A204.1 (cell line): ENCODE results near the gene TAF11L11.
"Not testable (repeated sequence)": the region's sequence is repeated elsewhere in the genome, so short reads cannot be mapped to it uniquely, and the experiment has no call there.

ENCODE experiments used
- FAIRE-seq: peaks from 2 replicates; lab custom pipeline; 2012; peaks lifted over from hg19 to GRCh38; lab: Jason Lieb, UNC

Gene TAF11L11

GRCh38 chr5:17603880-17604279, at the start of gene TAF11L11:
TSS of gene TAF11L11 (plus strand) at chr5:17604183.
- FAIRE-seq = not testable (repeated sequence)

GRCh38 chr5:17585658-17586057, 18.3 kb upstream of the TAF11L11 start, which contains the start of gene TAF11L7:
TSS of gene TAF11L7 (minus strand) at chr5:17585758.
- FAIRE-seq = not testable (repeated sequence)

GRCh38 chr5:17590860-17591259, 13.1 kb upstream of the TAF11L11 start, which contains the start of gene TAF11L8:
TSS of gene TAF11L8 (minus strand) at chr5:17590960.
- not testable (repeated sequence) for FAIRE-seq

- not testable (repeated sequence) for FAIRE-seq
Observed at GRCh38 chr5:17594255-17594654, 9.7 kb upstream of the TAF11L11 start, which contains the start of gene TAF11L9. TSS of gene TAF11L9 (minus strand) at chr5:17594394.

GRCh38 chr5:17597728-17598127, 6.3 kb upstream of the TAF11L11 start, which contains the start of gene TAF11L10:
TSS of gene TAF11L10 (minus strand) at chr5:17597828.
- not testable (repeated sequence) for FAIRE-seq

GRCh38 chr5:17604951-17605350, 968 bp downstream of the TAF11L11 start:
- FAIRE-seq = no peak

GRCh38 chr5:17607461-17607860, 3.5 kb downstream of the TAF11L11 start:
- not testable (repeated sequence) for FAIRE-seq

DNA sequence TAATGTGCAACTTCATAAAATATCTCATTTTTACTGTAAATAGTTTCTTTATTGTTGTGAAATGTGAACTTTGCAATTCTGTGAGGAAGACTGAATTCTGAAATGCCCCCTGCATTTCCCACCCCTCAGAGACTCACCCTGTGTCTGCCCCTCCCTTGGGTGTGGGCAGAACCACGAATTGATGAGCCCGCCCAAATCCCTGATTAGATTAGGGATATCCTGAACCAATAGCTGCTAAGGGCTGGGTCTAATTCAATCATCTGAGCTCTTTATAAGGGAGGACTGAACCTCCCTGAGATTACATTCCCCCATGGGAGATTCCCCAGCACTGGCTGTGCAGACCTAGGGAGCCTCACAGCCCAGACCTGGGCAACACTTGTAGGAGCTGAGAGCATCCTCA, 6.1 kb downstream of the TAF11L11 start, which contains the start of gene TAF11L12:
Gene TAF11L12 (plus strand): TSS at position 301 of the 400 bp plus-strand sequence.
- not testable (repeated sequence) for FAIRE-seq

GRCh38 chr5:17614872-17615605, 11.1 kb downstream of the TAF11L11 start:
- FAIRE-seq = no peak

GRCh38 chr5:17619354-17619753, 15.4 kb downstream of the TAF11L11 start:
- no peak for FAIRE-seq

- FAIRE-seq = no peak
Observed at GRCh38 chr5:17620627-17621026, 16.6 kb downstream of the TAF11L11 start.

DNA sequence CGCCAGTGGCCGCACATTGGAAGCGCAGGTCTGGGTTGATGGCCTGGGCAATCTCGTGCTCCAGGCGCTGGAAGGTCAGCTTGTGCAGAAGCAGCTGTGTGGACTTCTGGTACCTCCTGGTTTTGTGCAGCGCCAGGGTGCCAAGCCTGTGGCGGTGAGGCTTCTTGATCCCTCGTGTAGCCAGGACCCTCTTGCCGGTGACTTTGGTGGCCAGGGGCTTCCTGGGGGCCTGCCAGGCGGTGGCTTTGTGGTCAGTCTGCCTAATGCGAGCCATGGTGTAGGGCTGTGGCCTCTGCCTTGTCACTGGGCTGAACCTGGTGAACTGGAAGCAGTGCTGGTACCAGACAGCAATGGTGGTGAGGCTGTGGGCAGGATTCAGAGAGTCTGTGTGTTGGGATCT, 21.7 kb downstream of the TAF11L11 start:
- FAIRE-seq = no peak

DNA sequence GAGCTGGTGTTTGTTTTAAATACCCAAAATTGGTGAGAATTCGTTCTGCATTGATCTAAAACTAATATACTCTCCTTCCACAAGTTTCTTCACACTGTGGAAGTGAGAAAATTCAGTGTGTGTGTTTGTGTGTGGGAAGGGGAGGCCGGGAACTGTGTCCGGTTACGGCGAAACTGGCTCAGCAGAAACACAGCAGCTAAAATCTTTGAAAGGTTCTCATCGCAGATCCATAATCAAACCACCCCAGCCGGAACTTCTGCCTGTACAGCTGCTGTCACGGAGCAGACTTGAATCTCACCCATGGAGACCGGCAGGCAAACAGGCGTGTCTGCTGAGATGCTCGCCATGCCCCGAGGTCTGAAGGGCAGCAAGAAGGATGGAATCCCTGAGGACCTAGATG, 27.8 kb downstream of the TAF11L11 start, which contains the start of gene TAF11L13:
Gene TAF11L13 (plus strand): TSS at position 301 of the 400 bp plus-strand sequence.
- FAIRE-seq = not testable (repeated sequence)

- no peak for FAIRE-seq
Observed at GRCh38 chr5:17634160-17634559, 30.2 kb downstream of the TAF11L11 start, which contains the start of gene TAF11L14. TSS of gene TAF11L14 (plus strand) at chr5:17634460.

GRCh38 chr5:17649232-17649631, 45.2 kb downstream of the TAF11L11 start:
- not testable (repeated sequence) for FAIRE-seq

DNA sequence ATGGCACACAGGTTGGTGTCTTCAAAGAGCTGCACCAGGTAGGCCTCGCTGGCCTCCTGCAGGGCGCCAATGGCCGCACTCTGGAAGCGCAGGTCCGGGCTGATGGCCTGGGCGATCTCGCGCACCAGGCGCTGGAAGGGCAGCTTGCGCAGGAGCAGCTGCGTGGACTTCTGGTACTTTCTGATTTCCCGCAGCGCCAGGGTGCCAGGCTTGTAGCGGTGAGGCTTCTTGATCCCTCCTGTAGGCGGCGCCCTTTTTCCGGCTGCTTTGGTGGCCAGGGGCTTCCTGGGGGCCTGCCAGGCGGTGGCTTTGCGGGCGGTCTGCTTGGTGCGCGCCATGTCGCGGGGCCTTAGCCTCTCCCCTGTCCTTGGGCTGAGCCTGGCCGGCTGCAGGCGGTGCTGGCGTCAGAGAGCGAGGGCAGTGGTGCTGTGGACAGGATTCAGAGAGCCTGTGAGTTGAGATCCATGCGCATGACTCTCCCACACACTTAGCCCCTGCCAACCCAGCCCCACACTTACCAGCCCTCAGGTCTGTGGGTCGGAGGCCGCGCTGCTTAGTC, 51.3 kb downstream of the TAF11L11 start:
- not testable (repeated sequence) for FAIRE-seq
